GM12873 (cell line): Measurements from ENCODE around the gene ZC3H12A.

ENCODE experiments used
- TF ChIP-seq, protein P1 (sequence below): IDR thresholded peaks from 2 replicates; pipeline ENCODE4 v1.5.1; 2012; ENCODE audit warnings: low read depth, mild to moderate bottlenecking, moderate library complexity, low read length, control low read depth; ENCODE audit not compliant: insufficient read depth; ENCODE audit errors: missing control alignments

ZC3H12A gene

DNA sequence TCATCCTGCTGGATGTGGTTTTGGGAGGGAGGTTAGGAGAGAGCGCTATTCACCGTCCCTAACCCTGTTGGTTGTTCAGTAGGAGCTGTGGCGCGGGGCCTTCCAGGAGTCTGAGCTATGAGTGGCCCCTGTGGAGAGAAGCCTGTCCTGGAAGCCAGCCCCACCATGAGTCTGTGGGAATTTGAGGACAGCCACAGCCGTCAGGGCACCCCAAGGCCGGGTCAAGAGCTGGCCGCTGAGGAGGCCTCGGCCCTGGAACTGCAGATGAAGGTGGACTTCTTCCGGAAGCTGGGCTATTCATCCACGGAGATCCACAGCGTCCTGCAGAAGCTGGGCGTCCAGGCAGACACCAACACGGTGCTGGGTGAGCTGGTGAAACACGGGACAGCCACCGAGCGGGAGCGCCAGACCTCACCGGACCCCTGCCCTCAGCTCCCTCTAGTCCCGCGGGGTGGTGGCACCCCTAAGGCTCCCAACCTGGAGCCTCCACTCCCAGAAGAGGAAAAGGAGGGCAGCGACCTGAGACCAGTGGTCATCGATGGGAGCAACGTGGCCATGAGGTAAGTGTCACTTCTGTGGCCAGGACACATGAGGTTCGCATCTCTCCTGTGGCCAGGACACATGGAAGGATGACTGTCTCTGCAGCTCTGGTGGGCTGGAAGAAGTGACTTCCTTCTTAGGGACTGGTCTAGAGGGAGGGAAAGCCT lies 1.2 kb downstream of the ZC3H12A start:
- TF ChIP-seq, protein P1, sequence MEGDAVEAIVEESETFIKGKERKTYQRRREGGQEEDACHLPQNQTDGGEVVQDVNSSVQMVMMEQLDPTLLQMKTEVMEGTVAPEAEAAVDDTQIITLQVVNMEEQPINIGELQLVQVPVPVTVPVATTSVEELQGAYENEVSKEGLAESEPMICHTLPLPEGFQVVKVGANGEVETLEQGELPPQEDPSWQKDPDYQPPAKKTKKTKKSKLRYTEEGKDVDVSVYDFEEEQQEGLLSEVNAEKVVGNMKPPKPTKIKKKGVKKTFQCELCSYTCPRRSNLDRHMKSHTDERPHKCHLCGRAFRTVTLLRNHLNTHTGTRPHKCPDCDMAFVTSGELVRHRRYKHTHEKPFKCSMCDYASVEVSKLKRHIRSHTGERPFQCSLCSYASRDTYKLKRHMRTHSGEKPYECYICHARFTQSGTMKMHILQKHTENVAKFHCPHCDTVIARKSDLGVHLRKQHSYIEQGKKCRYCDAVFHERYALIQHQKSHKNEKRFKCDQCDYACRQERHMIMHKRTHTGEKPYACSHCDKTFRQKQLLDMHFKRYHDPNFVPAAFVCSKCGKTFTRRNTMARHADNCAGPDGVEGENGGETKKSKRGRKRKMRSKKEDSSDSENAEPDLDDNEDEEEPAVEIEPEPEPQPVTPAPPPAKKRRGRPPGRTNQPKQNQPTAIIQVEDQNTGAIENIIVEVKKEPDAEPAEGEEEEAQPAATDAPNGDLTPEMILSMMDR, result no peak

DNA sequence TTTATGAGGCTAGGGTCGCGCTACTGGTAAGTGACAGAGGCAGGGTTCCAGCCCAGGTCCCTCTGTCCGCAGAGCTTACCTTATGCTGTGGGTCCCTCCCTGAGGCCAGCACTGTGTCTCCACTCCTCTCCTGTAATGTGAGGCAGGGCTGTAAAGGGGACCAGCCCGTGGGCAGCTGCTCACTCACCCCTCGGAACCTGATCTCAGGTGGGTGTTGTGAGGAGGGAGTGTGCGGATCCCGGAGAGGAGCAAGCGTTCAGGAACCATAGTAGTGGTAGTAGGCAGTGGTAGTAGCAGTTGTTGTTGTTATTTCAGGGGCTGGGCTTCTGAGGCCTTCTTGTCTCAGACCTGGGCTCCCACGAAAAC lies 1.7 kb downstream of the ZC3H12A start:
- TF ChIP-seq, protein P1, result no peak

DNA sequence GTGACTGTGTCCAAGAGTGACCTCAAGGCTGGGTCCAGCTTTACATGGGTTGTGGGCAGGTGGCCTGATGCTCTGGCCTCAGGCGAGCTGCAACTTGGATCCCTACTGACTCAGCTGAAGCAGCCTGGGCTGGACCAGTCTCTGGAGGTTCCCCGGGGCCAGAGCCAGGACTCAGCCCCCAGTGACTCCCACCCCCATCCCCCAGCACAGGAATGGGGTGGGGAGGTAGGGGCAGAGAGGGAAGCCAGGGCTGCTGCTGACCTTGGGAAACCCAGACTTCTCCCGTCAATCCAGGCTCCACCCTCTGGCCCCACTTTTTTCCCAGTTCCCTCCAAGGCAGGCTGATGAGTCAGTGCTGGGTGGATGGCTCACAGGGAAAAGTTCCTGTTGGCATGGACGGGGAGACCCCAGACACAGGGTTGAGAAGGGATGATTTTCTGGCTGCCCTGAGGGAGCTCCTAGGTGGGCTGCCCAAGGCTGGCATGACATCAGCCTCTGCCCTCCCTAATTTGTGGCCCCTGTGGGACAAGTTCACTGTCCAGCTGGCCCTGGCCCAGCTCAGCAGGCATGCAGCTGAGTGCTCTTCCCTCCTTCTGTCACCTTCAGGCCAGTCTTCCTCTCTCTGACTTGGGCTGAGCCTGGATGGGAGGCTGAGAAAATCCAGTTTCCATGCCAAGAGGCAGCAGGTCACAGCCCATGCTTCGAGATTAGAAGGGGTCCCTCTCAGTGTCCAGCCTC lies 2.2 kb downstream of the ZC3H12A start:
- TF ChIP-seq, protein P1, result no peak

GRCh38 chr1:37477198-37477931 lies 3.0 kb downstream of the ZC3H12A start:
- TF ChIP-seq, protein P1, result no peak

DNA sequence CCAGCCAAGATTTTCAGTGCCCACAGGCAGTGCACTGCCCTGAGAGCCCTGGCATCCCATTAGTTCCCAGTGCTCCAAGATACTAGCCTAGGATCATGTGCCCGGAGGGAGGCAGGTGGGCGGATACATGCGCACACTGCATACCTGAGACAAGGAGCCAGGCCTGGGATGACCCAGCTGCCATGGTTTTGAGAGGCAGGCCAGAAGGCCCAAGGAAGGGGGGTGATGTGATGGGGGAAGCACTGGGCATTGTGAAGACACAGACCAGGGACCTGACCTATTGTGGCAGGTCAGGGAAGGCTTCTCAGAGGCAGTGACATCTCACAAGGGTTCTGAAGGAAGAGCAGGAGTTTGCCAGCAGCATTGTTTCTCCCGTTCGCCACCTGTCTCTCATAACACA lies 3.6 kb downstream of the ZC3H12A start:
- TF ChIP-seq, protein P1, result no peak

- TF ChIP-seq, protein P1, result no peak
These were observed 4.1 kb downstream of the ZC3H12A start for GRCh38 chr1:37478451-37478881.

DNA sequence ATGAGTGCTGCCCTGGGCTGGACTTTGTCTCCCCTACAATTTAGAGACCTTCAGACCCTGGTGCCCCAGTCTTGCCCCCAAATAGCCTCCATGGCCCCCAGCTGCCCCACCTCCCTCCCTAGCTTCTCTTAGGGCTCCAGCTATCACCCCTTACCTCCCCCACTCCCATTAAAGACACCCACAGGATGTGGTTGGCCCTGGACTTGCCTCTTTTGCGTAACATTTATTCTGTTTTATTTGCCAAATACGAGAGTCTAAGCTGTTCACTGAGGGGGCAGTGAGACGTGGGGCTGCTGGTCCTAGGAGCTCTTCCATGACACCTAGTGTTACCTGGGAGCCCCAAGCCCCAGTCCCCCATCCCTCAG lies 4.5 kb downstream of the ZC3H12A start:
- TF ChIP-seq, protein P1, result no peak
